Upper lobe of left lung (tissue), 6 donors: ENCODE results near the gene UBE3A. TPM values are rescaled to one million over a fixed set of nuclear protein-coding genes. Genes with fewer than 3 reads are reported as not detected.

Experiments used
- ATAC-seq, 2 donors: fragments of 200-7000 bp; cut with Tn5 transposase; one replicate each; pipeline ENCODE4 v1.9.1; 2022; ENCODE audit warnings: mild to moderate bottlenecking in 2 of 2, moderate library complexity in 2 of 2; ENCODE audit not compliant: low FRiP score in 2 of 2
- DNase-seq, 2 donors: peaks; one replicate each; pipeline ENCODE4 v3.0.0-alpha.2; 2019 to 2020
- H3K27ac ChIP-seq, 4 donors: fragments of 200-600 bp; sonication (generic); one replicate each; pipeline ENCODE4 v1.5.1; 2016 to 2019
- H3K27me3 ChIP-seq, 4 donors: fragments of 200-600 bp; sonication (generic); one replicate each; pipeline ENCODE4 v1.5.1; 2017 to 2019
- H3K36me3 ChIP-seq, 4 donors: fragments of 200-600 bp; sonication (generic); one replicate each; pipeline ENCODE4 v1.5.1; 2016 to 2019
- H3K4me1 ChIP-seq, 4 donors: fragments of 200-600 bp; sonication (generic); one replicate each; pipeline ENCODE4 v1.5.1; 2018 to 2019
- H3K4me3 ChIP-seq, 4 donors: fragments of 200-600 bp; sonication (generic); one replicate each; pipeline ENCODE4 v1.5.1; 2017 to 2019; ENCODE audit warnings: mild to moderate bottlenecking in 2 of 4, moderate library complexity in 1 of 4
- H3K9me3 ChIP-seq, 4 donors: fragments of 200-600 bp; sonication (generic); one replicate each; pipeline ENCODE4 v1.5.1; 2018 to 2019
- CTCF ChIP-seq, 6 experiments: fragments of 450-650 bp in 4 of 6; fragments of 200-600 bp in 2 of 6; sonication (generic) in 2 of 6; IDR thresholded peaks; one replicate each; pipeline ENCODE4 v1.5.1; 2016 to 2019; ENCODE audit warnings: antibody characterized with exemption in 6 of 6
- EP300 ChIP-seq, 4 donors: sonication (generic); formaldehyde crosslinking; IDR thresholded peaks; one replicate each; pipeline ENCODE4 v1.5.1; 2017; ENCODE audit warnings: antibody characterized with exemption in 4 of 4, control low read depth in 2 of 4
- POLR2A ChIP-seq, 4 donors: fragments of 450-650 bp; IDR thresholded peaks; one replicate each; pipeline ENCODE4 v1.5.1; 2016 to 2017; ENCODE audit warnings: antibody characterized with exemption in 4 of 4, mild to moderate bottlenecking in 2 of 4
- POLR2AphosphoS5 ChIP-seq, 2 donors: sonication (generic); formaldehyde crosslinking; IDR thresholded peaks; one replicate each; pipeline ENCODE4 v1.5.1; 2017; ENCODE audit warnings: antibody characterized with exemption in 2 of 2
- WGBS, 2 donors: methylation state at CpG; one replicate each; pipeline ENCODE4 v1.1.5; 2017 to 2018; 5-methylcytosine and 5-hydroxymethylcytosine counted together
- total RNA-seq, 6 donors: library from RNA; depleted of rRNA in 4 of 6; stranded (reverse); fragments of >200 nt in 4 of 6; gene quantifications; one replicate each; pipeline versions ENCODE4 v1.1.0 to v1.2.1, GENCODE V29; 2016 to 2021
- donor health status: DM: no; HTN: no; CAD: no; lungs with moderate emphysema.
- donor health status: DM: no; HTN: yes; CAD: no; lungs with severe emphysema.

The UBE3A gene
- total RNA-seq, 6 donors from 2014 or later, result 32.3 to 136 (median 87.8) TPM

DNA sequence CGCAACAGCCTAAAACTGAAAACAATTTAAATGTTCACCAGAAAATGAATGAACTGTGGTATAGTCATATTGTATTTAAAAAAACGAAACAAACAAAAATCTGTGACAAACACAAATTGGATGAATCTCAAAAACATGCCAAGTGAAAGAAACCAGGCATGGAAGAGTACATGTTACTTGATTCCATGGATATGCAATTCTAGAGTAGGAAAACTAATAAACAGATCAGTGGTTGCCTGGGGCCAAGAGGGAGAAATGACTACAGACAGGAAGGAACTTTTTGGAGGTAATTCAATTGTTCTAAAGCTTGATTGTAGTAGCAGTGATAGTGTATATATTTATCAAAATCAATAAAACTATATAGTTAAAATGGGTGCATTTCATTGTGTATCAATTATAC, 16.8 kb downstream of the UBE3A start:
- H3K36me3 ChIP-seq, result peaks cover 0 to 3% (median 0%) of the 10 kb centered on the region in 4 donors
- no peak overlapping the region for H3K4me3 ChIP-seq
- no peak overlapping the region for H3K27ac ChIP-seq
- no peak for DNase-seq
- peaks cover 0 to 7% (median under 1%) of the 10 kb centered on the region in 4 donors for H3K4me1 ChIP-seq
- ATAC-seq, result no peak
- WGBS, 2 donors, result 82 to 85% methylated on average over 2 of the region's 2 CpGs
- H3K27me3 ChIP-seq, result no peaks in the 10 kb centered on the region
- H3K9me3 ChIP-seq, result peaks cover 0 to 7% (median 2%) of the 10 kb centered on the region in 4 donors
- TF ChIP-seq CTCF (IDR thresholded peaks at IDR 0.05) (no peak), POLR2A (IDR thresholded peaks at IDR 0.05) (no peak), EP300 (IDR thresholded peaks at IDR 0.05) (no peak), POLR2AphosphoS5 (IDR thresholded peaks at IDR 0.05) (no peak)

DNA sequence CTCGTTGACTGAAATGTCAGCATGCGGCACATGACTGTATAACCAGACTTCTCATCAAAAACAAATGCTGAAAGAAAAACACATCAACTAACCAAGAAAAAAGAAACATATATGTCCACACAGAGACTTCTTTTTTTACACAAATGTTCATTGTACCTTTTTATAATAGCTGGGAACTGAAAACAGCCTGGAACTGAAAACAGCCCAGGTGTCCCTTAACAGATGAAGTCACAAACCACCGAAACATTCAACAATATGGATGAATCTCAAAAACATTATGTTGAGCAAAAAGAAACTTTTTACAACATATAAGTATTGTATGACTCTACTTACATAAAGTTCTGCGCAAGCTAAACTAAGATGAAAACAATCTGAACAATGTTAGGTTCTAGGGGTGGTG, 20.6 kb downstream of the UBE3A start:
- 74 to 95% methylated on average over 4 of the region's 4 CpGs for WGBS, 2 donors
- Histone ChIP-seq H3K27ac (no peak overlapping the region), H3K9me3 (peaks cover 0 to 11% (median 2%) of the 10 kb centered on the region in 4 donors), H3K36me3 (peaks cover 0 to 3% (median 0%) of the 10 kb centered on the region in 4 donors), H3K4me1 (peaks cover 0 to 12% (median 3%) of the 10 kb centered on the region in 4 donors), H3K27me3 (no peaks in the 10 kb centered on the region), H3K4me3 (no peak overlapping the region)
- DNase-seq (no peak), ATAC-seq (no peak)
- TF ChIP-seq CTCF (IDR thresholded peaks at IDR 0.05) (no peak), POLR2AphosphoS5 (IDR thresholded peaks at IDR 0.05) (no peak), EP300 (IDR thresholded peaks at IDR 0.05) (no peak), POLR2A (IDR thresholded peaks at IDR 0.05) (no peak)

- ATAC-seq (no peak), DNase-seq (no peak)
- H3K27ac ChIP-seq, result no peak overlapping the region
- no peak for TF ChIP-seq EP300 (IDR thresholded peaks at IDR 0.05)
- TF ChIP-seq POLR2AphosphoS5 (IDR thresholded peaks at IDR 0.05), result no peak
- TF ChIP-seq CTCF (IDR thresholded peaks at IDR 0.05), result no peak
- TF ChIP-seq POLR2A (IDR thresholded peaks at IDR 0.05), result no peak
- peaks cover 0 to 12% (median 3%) of the 10 kb centered on the region in 4 donors for H3K4me1 ChIP-seq
- 94 to 98% methylated on average over 2 of the region's 2 CpGs for WGBS, 2 donors
- H3K27me3 ChIP-seq, result no peaks in the 10 kb centered on the region
- H3K4me3 ChIP-seq, result no peak overlapping the region
- peaks cover 0 to 3% (median 0%) of the 10 kb centered on the region in 4 donors for H3K36me3 ChIP-seq
- H3K9me3 ChIP-seq, result peaks cover 0 to 11% (median 2%) of the 10 kb centered on the region in 4 donors
Measured at GRCh38 chr15:25417604-25418003, 21.2 kb downstream of the UBE3A start.

- H3K9me3 ChIP-seq, result peaks cover 0 to 11% (median 2%) of the 10 kb centered on the region in 4 donors
- ATAC-seq (no peak), DNase-seq (no peak)
- TF ChIP-seq EP300 (IDR thresholded peaks at IDR 0.05), result no peak
- no peak for TF ChIP-seq POLR2A (IDR thresholded peaks at IDR 0.05)
- no peak for TF ChIP-seq CTCF (IDR thresholded peaks at IDR 0.05)
- H3K27me3 ChIP-seq, result no peaks in the 10 kb centered on the region
- H3K4me1 ChIP-seq, result peaks cover 0 to 12% (median 3%) of the 10 kb centered on the region in 4 donors
- H3K36me3 ChIP-seq, result peaks cover 0 to 3% (median 0%) of the 10 kb centered on the region in 4 donors
- 58 to 68% methylated on average over 3 of the region's 3 CpGs for WGBS, 2 donors
- no peak overlapping the region for H3K27ac ChIP-seq
- no peak overlapping the region for H3K4me3 ChIP-seq
Measured at GRCh38 chr15:25416693-25417092, 22.1 kb downstream of the UBE3A start.

- no peak for DNase-seq
- 82 to 87% methylated on average over 3 of the region's 3 CpGs for WGBS, 2 donors
- Histone ChIP-seq H3K27ac (no peak overlapping the region), H3K9me3 (peaks cover 0 to 5% (median 2%) of the 10 kb centered on the region in 4 donors), H3K36me3 (no peaks in the 10 kb centered on the region), H3K4me3 (no peak overlapping the region), H3K4me1 (peaks cover 6 to 17% (median 7%) of the 10 kb centered on the region in 4 donors), H3K27me3 (no peaks in the 10 kb centered on the region)
- no peak for ATAC-seq
- TF ChIP-seq CTCF (IDR thresholded peaks at IDR 0.05) (no peak), EP300 (IDR thresholded peaks at IDR 0.05) (no peak), POLR2A (IDR thresholded peaks at IDR 0.05) (no peak), POLR2AphosphoS5 (IDR thresholded peaks at IDR 0.05) (no peak)
Measured at GRCh38 chr15:25415707-25416106, 23.1 kb downstream of the UBE3A start.
